SU-DHL-6 (cell line): Measurements from ENCODE around the gene NDC80.

Experiments
- EZH2phosphoT487 ChIP-seq: fragments of 200-600 bp; sonication (generic), shearing (Covaris generic); conservative IDR thresholded peaks from 2 replicates; pipeline ENCODE4 v1.6.1; 2018; ENCODE audit warnings: mild to moderate bottlenecking, antibody characterized with exemption, low read length, moderate library complexity, mixed read lengths
- TF ChIP-seq, protein P1 (sequence below): fragments of 200-600 bp; sonication (generic); IDR thresholded peaks from one replicate; pipeline ENCODE4 v1.5.1; 2017; ENCODE audit warnings: antibody characterized with exemption, mild to moderate bottlenecking, low read length, moderate library complexity; ENCODE audit not compliant: insufficient read depth, poor library complexity, severe bottlenecking

DNA sequence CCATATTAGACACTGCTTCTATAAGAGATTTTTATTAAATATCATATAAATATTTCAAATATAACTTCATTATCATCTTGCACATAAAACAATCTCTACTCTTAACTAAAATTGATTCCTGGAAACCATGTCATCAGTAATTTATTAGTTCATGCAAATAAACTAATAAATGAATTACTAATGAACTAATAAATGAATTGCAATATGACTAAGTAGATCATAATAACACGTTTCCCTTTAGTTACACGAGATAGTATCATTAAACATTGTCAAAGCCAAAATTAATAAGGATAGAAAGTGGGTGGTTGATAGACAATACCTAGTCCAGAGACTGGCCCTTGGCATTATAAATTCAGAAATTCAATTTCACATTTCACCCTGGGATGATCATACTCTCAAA is 26.2 kb upstream of the NDC80 start:
- TF ChIP-seq EZH2phosphoT487, result no peak
- TF ChIP-seq, protein P1, sequence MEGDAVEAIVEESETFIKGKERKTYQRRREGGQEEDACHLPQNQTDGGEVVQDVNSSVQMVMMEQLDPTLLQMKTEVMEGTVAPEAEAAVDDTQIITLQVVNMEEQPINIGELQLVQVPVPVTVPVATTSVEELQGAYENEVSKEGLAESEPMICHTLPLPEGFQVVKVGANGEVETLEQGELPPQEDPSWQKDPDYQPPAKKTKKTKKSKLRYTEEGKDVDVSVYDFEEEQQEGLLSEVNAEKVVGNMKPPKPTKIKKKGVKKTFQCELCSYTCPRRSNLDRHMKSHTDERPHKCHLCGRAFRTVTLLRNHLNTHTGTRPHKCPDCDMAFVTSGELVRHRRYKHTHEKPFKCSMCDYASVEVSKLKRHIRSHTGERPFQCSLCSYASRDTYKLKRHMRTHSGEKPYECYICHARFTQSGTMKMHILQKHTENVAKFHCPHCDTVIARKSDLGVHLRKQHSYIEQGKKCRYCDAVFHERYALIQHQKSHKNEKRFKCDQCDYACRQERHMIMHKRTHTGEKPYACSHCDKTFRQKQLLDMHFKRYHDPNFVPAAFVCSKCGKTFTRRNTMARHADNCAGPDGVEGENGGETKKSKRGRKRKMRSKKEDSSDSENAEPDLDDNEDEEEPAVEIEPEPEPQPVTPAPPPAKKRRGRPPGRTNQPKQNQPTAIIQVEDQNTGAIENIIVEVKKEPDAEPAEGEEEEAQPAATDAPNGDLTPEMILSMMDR, result no peak
